Neural cell (in vitro differentiated cells): Measurements from ENCODE around the gene TYSND1.

Source experiments
- EP300 ChIP-seq: fragments of 450-650 bp; conservative IDR thresholded peaks from 2 replicates; pipeline ENCODE4 v1.6.1; 2014; ENCODE audit warnings: antibody characterized with exemption, mild to moderate bottlenecking, moderate library complexity; ENCODE audit not compliant: poor library complexity, severe bottlenecking
- EZH2 ChIP-seq: fragments of 200-600, 300-800 bp; shearing (Covaris generic), sonication (generic); IDR thresholded peaks from 2 replicates; pipeline ENCODE4 v1.6.1; 2014; ENCODE audit warnings: antibody characterized with exemption, low read length, borderline replicate concordance, mild to moderate bottlenecking; ENCODE audit not compliant: insufficient read depth, poor library complexity, severe bottlenecking
- POLR2AphosphoS5 ChIP-seq: IDR thresholded peaks from 2 replicates; pipeline ENCODE4 v1.6.1; 2012
- RAD21 ChIP-seq: fragments of 450-650 bp; conservative IDR thresholded peaks from 2 replicates; pipeline ENCODE4 v1.6.1; 2014; ENCODE audit warnings: antibody characterized with exemption, mild to moderate bottlenecking, moderate library complexity
- SMC3 ChIP-seq: fragments of 450-650 bp; conservative IDR thresholded peaks from 2 replicates; pipeline ENCODE4 v1.6.1; 2014; ENCODE audit warnings: antibody characterized with exemption, mild to moderate bottlenecking, moderate library complexity; ENCODE audit not compliant: poor library complexity
- TAF1 ChIP-seq: IDR thresholded peaks from 2 replicates; pipeline ENCODE4 v1.6.1; 2012; ENCODE audit warnings: low read depth
- TF ChIP-seq, protein P1 (sequence below): fragments of 450-650 bp; IDR thresholded peaks from 2 replicates; pipeline ENCODE4 v1.5.1; 2014; ENCODE audit warnings: antibody characterized with exemption, mild to moderate bottlenecking, moderate library complexity; ENCODE audit not compliant: poor library complexity, severe bottlenecking
- TF ChIP-seq, protein P2 (sequence below): IDR thresholded peaks from 2 replicates; pipeline ENCODE4 v1.6.1; 2012; ENCODE audit warnings: borderline replicate concordance

DNA sequence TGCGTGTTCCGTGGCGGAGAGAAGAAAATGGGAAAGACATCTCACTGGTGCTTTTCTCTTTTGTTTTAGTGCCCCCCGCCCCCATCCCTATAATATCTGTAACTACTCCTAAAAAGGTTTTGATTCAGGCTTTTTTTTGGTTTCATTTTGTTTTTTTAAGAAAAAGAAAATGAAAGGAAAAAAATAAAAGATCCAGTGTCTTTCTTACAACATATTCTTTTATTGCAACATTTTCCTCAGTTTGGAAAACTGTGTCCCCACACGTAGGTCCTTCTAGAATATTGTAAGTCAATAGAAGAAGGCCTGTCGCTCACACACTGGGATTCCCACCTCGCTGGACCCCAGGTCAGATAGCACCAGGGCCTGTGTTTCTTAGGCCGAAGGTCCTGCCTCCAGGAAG lies 34.4 kb downstream of the TYSND1 start:
- TF ChIP-seq, protein P1, sequence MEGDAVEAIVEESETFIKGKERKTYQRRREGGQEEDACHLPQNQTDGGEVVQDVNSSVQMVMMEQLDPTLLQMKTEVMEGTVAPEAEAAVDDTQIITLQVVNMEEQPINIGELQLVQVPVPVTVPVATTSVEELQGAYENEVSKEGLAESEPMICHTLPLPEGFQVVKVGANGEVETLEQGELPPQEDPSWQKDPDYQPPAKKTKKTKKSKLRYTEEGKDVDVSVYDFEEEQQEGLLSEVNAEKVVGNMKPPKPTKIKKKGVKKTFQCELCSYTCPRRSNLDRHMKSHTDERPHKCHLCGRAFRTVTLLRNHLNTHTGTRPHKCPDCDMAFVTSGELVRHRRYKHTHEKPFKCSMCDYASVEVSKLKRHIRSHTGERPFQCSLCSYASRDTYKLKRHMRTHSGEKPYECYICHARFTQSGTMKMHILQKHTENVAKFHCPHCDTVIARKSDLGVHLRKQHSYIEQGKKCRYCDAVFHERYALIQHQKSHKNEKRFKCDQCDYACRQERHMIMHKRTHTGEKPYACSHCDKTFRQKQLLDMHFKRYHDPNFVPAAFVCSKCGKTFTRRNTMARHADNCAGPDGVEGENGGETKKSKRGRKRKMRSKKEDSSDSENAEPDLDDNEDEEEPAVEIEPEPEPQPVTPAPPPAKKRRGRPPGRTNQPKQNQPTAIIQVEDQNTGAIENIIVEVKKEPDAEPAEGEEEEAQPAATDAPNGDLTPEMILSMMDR, result no peak
- no peak for TF ChIP-seq POLR2AphosphoS5
- TF ChIP-seq EP300, result no peak
- TF ChIP-seq, protein P2, sequence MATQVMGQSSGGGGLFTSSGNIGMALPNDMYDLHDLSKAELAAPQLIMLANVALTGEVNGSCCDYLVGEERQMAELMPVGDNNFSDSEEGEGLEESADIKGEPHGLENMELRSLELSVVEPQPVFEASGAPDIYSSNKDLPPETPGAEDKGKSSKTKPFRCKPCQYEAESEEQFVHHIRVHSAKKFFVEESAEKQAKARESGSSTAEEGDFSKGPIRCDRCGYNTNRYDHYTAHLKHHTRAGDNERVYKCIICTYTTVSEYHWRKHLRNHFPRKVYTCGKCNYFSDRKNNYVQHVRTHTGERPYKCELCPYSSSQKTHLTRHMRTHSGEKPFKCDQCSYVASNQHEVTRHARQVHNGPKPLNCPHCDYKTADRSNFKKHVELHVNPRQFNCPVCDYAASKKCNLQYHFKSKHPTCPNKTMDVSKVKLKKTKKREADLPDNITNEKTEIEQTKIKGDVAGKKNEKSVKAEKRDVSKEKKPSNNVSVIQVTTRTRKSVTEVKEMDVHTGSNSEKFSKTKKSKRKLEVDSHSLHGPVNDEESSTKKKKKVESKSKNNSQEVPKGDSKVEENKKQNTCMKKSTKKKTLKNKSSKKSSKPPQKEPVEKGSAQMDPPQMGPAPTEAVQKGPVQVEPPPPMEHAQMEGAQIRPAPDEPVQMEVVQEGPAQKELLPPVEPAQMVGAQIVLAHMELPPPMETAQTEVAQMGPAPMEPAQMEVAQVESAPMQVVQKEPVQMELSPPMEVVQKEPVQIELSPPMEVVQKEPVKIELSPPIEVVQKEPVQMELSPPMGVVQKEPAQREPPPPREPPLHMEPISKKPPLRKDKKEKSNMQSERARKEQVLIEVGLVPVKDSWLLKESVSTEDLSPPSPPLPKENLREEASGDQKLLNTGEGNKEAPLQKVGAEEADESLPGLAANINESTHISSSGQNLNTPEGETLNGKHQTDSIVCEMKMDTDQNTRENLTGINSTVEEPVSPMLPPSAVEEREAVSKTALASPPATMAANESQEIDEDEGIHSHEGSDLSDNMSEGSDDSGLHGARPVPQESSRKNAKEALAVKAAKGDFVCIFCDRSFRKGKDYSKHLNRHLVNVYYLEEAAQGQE, result no peak
- TF ChIP-seq TAF1, result no peak
- no peak for TF ChIP-seq RAD21
- TF ChIP-seq EZH2, result no peak
- TF ChIP-seq SMC3, result no peak
